ENCODE data around the gene GALM. TPM values are rescaled to one million over a fixed set of nuclear protein-coding genes. Genes with fewer than 3 reads are reported as not detected.
"Not testable (repeated sequence)": the region's sequence is repeated elsewhere in the genome, so short reads cannot be mapped to it uniquely, and the experiment has no call there.

The GALM gene
- total and polyA plus RNA-seq, 4 donors = 6.7 to 17.4 (median 7.9) TPM

GRCh38 chr2:38631976-38632375 lies 33.9 kb upstream of the GALM start:
- DNase-seq (ENCODE audit: low read depth in 4 of 6, low spot score in 6 of 6) = no peak
- Histone ChIP-seq H3K27ac (ENCODE audit: low read depth, low read length) (no peak overlapping the region), H3K9me3 (ENCODE audit: control insufficient read depth, insufficient read depth, low read length) (no peaks in the 10 kb centered on the region), H3K4me3 (ENCODE audit: low read depth, low read length) (no peak overlapping the region), H3K4me1 (ENCODE audit: control insufficient read depth, insufficient read depth, low read length) (no peaks in the 10 kb centered on the region), H3K36me3 (ENCODE audit: control insufficient read depth, insufficient read depth, low read length) (no peaks in the 10 kb centered on the region), H3K27me3 (ENCODE audit: control insufficient read depth, insufficient read depth, low read length) (no peaks in the 10 kb centered on the region)
- no CpG with 5 or more reads among the region's 2 CpGs for WGBS (ENCODE audit: insufficient coverage)

GRCh38 chr2:38632980-38633379 lies 32.9 kb upstream of the GALM start:
- no peak for DNase-seq (ENCODE audit: low read depth in 4 of 6, low spot score in 6 of 6)
- no peaks in the 10 kb centered on the region for H3K4me1 ChIP-seq (ENCODE audit: control insufficient read depth, insufficient read depth, low read length)

DNA sequence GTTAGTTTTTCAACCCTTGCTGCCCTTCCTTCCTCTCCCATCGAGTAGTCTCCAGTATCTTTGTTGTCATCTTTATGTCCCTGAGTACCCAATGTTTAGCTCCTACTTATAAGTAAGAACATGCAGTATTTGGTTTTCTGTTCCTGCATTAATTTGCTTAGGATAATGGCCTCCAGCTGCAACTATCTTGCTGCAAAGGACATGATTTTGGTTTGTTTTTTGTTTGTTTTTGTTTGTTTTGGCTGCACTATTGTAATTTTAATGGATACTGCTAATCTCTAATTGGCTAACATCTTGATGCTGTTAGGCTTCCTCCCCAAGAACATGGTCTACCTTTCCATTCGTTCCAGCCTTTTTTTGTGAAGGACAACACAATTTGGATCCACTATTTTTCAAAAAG lies 32.0 kb upstream of the GALM start:
- Histone ChIP-seq H3K27me3 (ENCODE audit: control insufficient read depth, insufficient read depth, low read length) (no peaks in the 10 kb centered on the region), H3K27ac (ENCODE audit: low read depth, low read length) (no peak overlapping the region), H3K36me3 (ENCODE audit: control insufficient read depth, insufficient read depth, low read length) (no peaks in the 10 kb centered on the region), H3K4me3 (ENCODE audit: low read depth, low read length) (no peak overlapping the region), H3K4me1 (ENCODE audit: control insufficient read depth, insufficient read depth, low read length) (no peaks in the 10 kb centered on the region), H3K9me3 (ENCODE audit: control insufficient read depth, insufficient read depth, low read length) (no peaks in the 10 kb centered on the region)
- WGBS (ENCODE audit: insufficient coverage) = 33% methylated on average over 1 of the region's 2 CpGs
- no peak for DNase-seq (ENCODE audit: low read depth in 4 of 6, low spot score in 6 of 6)

More at GRCh38 chr2:38632980-38633379, 32.9 kb upstream of the GALM start:
- H3K9me3 ChIP-seq (ENCODE audit: control insufficient read depth, insufficient read depth, low read length) = no peaks in the 10 kb centered on the region
- H3K27me3 ChIP-seq (ENCODE audit: control insufficient read depth, insufficient read depth, low read length) = no peaks in the 10 kb centered on the region
- no peaks in the 10 kb centered on the region for H3K36me3 ChIP-seq (ENCODE audit: control insufficient read depth, insufficient read depth, low read length)
- H3K27ac ChIP-seq (ENCODE audit: low read depth, low read length) = no peak overlapping the region
- H3K4me3 ChIP-seq (ENCODE audit: low read depth, low read length) = no peak overlapping the region

DNA sequence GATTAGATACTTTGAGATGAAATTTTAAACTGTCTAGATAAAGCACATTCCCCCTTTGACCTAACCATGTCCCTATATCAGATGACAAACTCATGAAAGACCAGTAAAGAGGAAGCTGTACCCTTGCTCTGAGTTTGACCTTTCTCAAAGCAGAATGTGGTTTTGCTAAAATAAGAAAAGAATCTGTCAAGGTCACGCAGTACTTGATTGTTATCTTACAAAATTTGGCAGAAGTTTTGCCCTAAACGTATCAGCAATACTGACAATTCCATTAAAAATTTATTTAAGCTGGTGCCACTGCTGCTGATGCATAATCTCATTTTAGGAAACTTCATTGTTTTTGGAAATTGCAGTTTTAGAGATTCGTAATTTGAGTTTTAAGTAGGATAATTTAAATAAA lies 31.2 kb upstream of the GALM start:
- H3K4me3 ChIP-seq (ENCODE audit: low read depth, low read length) = no peak overlapping the region
- WGBS (ENCODE audit: insufficient coverage) = no CpG with 5 or more reads among the region's 3 CpGs
- DNase-seq (ENCODE audit: low read depth in 4 of 6, low spot score in 6 of 6) = no peak
- no peaks in the 10 kb centered on the region for H3K4me1 ChIP-seq (ENCODE audit: control insufficient read depth, insufficient read depth, low read length)
- H3K36me3 ChIP-seq (ENCODE audit: control insufficient read depth, insufficient read depth, low read length) = no peaks in the 10 kb centered on the region
- H3K27me3 ChIP-seq (ENCODE audit: control insufficient read depth, insufficient read depth, low read length) = no peaks in the 10 kb centered on the region
- H3K27ac ChIP-seq (ENCODE audit: low read depth, low read length) = no peak overlapping the region
- no peaks in the 10 kb centered on the region for H3K9me3 ChIP-seq (ENCODE audit: control insufficient read depth, insufficient read depth, low read length)

DNA sequence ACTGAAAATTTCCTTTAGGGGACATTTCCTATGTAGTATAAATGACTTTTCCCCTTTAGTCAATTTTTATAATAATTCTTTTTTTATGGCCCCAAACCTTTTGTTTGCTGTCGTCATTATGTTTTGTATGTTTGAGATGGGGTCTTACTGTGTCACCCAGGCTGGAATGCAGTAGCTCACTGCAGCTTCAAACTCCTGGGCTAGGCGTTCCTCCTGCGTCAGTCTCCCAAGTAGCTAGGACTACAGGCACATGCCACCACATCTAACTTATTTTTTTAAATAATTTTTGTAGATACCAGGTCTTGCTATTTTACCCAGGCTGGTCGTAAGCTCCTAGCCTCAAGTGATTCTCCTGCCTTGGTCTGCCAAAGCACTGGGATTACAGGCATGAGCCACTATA lies 30.8 kb upstream of the GALM start:
- no CpG with 5 or more reads among the region's 4 CpGs for WGBS (ENCODE audit: insufficient coverage)
- Histone ChIP-seq H3K27me3 (ENCODE audit: control insufficient read depth, insufficient read depth, low read length) (no peaks in the 10 kb centered on the region), H3K4me1 (ENCODE audit: control insufficient read depth, insufficient read depth, low read length) (no peaks in the 10 kb centered on the region), H3K4me3 (ENCODE audit: low read depth, low read length) (no peak overlapping the region), H3K27ac (ENCODE audit: low read depth, low read length) (no peak overlapping the region), H3K36me3 (ENCODE audit: control insufficient read depth, insufficient read depth, low read length) (no peaks in the 10 kb centered on the region), H3K9me3 (ENCODE audit: control insufficient read depth, insufficient read depth, low read length) (no peaks in the 10 kb centered on the region)
- no peak for DNase-seq (ENCODE audit: low read depth in 4 of 6, low spot score in 6 of 6)

- Histone ChIP-seq H3K4me1 (ENCODE audit: control insufficient read depth, insufficient read depth, low read length) (no peaks in the 10 kb centered on the region), H3K9me3 (ENCODE audit: control insufficient read depth, insufficient read depth, low read length) (no peaks in the 10 kb centered on the region), H3K4me3 (ENCODE audit: low read depth, low read length) (no peak overlapping the region), H3K36me3 (ENCODE audit: control insufficient read depth, insufficient read depth, low read length) (no peaks in the 10 kb centered on the region), H3K27me3 (ENCODE audit: control insufficient read depth, insufficient read depth, low read length) (no peaks in the 10 kb centered on the region), H3K27ac (ENCODE audit: low read depth, low read length) (no peak overlapping the region)
- no CpG with 5 or more reads among the region's 4 CpGs for WGBS (ENCODE audit: insufficient coverage)
- no peak for DNase-seq (ENCODE audit: low read depth in 4 of 6, low spot score in 6 of 6)
Measured at GRCh38 chr2:38636069-38636468, 29.8 kb upstream of the GALM start.

- not testable (repeated sequence) for H3K27me3 ChIP-seq (ENCODE audit: control insufficient read depth, insufficient read depth, low read length); DNase-seq (ENCODE audit: low read depth in 4 of 6, low spot score in 6 of 6); H3K4me1 ChIP-seq (ENCODE audit: control insufficient read depth, insufficient read depth, low read length); H3K4me3 ChIP-seq (ENCODE audit: low read depth, low read length); H3K9me3 ChIP-seq (ENCODE audit: control insufficient read depth, insufficient read depth, low read length); H3K27ac ChIP-seq (ENCODE audit: low read depth, low read length); H3K36me3 ChIP-seq (ENCODE audit: control insufficient read depth, insufficient read depth, low read length)
- WGBS (ENCODE audit: insufficient coverage) = 89% methylated on average over 13 of the region's 14 CpGs
Measured at GRCh38 chr2:38642373-38643017, 23.4 kb upstream of the GALM start.

DNA sequence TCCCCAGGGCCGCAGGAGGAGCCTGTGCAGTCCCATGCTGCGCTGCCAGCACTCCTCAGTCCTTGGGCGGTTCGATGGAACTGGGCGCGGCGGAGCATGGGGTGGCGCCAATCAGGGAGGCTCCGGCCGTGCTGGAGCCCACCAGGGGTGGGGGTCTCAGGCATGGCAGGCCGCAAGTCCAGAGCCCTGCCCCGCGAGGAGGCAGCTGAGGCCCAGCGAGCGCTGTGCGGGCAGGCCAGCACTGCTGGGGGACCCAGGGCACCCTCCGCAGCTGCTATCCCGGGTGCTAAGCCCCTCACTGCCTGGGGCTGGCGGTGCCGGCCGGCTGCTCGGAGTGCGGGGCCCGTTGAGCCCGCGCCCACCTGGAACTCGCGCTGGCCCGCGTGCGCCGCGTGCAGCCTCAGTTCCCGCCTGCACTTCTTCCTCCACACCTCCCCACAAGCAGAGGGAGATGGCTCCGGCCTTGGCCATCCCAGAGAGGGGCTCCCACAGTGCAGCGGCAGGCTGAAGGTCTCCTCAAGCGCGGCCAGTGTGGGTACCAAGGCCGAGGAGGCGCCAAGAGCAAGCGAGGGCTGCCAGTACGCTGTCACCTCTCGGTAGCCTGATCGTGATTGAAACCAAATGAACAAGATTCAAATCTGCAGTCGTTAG lies 22.8 kb upstream of the GALM start:
- no peak overlapping the region for H3K27ac ChIP-seq (ENCODE audit: low read depth, low read length)
- no peaks in the 10 kb centered on the region for H3K36me3 ChIP-seq (ENCODE audit: control insufficient read depth, insufficient read depth, low read length)
- no peak for DNase-seq (ENCODE audit: low read depth in 4 of 6, low spot score in 6 of 6)
- no peaks in the 10 kb centered on the region for H3K27me3 ChIP-seq (ENCODE audit: control insufficient read depth, insufficient read depth, low read length)
- WGBS (ENCODE audit: insufficient coverage) = 98% methylated on average over 40 of the region's 45 CpGs
- no peaks in the 10 kb centered on the region for H3K9me3 ChIP-seq (ENCODE audit: control insufficient read depth, insufficient read depth, low read length)
- H3K4me1 ChIP-seq (ENCODE audit: control insufficient read depth, insufficient read depth, low read length) = no peaks in the 10 kb centered on the region
- no peak overlapping the region for H3K4me3 ChIP-seq (ENCODE audit: low read depth, low read length)

GRCh38 chr2:38643683-38644511 lies 22.0 kb upstream of the GALM start:
- not testable (repeated sequence) for H3K9me3 ChIP-seq (ENCODE audit: control insufficient read depth, insufficient read depth, low read length); H3K4me1 ChIP-seq (ENCODE audit: control insufficient read depth, insufficient read depth, low read length); H3K27ac ChIP-seq (ENCODE audit: low read depth, low read length); H3K36me3 ChIP-seq (ENCODE audit: control insufficient read depth, insufficient read depth, low read length); H3K27me3 ChIP-seq (ENCODE audit: control insufficient read depth, insufficient read depth, low read length); DNase-seq (ENCODE audit: low read depth in 4 of 6, low spot score in 6 of 6); H3K4me3 ChIP-seq (ENCODE audit: low read depth, low read length)
- WGBS (ENCODE audit: insufficient coverage) = 100% methylated on average over 1 of the region's 16 CpGs

Measured in spinal cord (tissue), 10 donors.